ENCODE results near the gene BBX. TPM values are rescaled to one million over a fixed set of nuclear protein-coding genes. Genes with fewer than 3 reads are reported as not detected.

Gene BBX
- total and polyA plus RNA-seq, 4 donors, result 4.7 to 25.1 (median 20.5) TPM

DNA sequence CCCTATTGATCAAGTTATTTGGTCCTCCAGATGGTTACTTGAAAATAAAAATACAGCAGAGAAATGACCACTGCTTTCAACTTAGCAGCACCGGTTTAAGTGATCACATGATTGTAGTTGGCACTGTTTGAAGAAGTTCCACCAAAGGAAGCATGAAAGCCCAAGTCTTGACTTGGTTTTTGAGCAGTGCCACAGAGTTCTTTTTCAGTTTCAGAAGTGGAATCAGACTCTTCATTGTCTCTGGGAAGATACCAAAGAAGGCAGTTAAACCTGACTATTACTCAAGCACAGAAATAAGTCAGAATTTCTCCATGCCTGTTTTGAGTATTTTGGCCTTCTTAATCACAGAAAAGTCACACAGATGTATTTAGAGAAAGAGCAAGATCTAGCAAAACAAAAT lies 66.7 kb downstream of the BBX start:
- TF ChIP-seq FOXA2 (IDR thresholded peaks at IDR 0.05), result no peak
- TF ChIP-seq EGR1 (IDR thresholded peaks at IDR 0.05; ENCODE audit: low read depth in 2 of 2), result no peak
- TF ChIP-seq SP1 (IDR thresholded peaks at IDR 0.05), result no peak
- no peak for TF ChIP-seq RAD21 (IDR thresholded peaks at IDR 0.05)
- no peak for TF ChIP-seq RXRA (IDR thresholded peaks at IDR 0.05)
- no peak for TF ChIP-seq HNF4A (conservative IDR thresholded peaks at IDR 0.05)
- TF ChIP-seq TAF1 (conservative IDR thresholded peaks at IDR 0.05), result no peak
- TF ChIP-seq GABPA (IDR thresholded peaks at IDR 0.05 in 1 of 2, conservative IDR thresholded peaks at IDR 0.05 in 1 of 2), result no peak
- TF ChIP-seq, protein P1, sequence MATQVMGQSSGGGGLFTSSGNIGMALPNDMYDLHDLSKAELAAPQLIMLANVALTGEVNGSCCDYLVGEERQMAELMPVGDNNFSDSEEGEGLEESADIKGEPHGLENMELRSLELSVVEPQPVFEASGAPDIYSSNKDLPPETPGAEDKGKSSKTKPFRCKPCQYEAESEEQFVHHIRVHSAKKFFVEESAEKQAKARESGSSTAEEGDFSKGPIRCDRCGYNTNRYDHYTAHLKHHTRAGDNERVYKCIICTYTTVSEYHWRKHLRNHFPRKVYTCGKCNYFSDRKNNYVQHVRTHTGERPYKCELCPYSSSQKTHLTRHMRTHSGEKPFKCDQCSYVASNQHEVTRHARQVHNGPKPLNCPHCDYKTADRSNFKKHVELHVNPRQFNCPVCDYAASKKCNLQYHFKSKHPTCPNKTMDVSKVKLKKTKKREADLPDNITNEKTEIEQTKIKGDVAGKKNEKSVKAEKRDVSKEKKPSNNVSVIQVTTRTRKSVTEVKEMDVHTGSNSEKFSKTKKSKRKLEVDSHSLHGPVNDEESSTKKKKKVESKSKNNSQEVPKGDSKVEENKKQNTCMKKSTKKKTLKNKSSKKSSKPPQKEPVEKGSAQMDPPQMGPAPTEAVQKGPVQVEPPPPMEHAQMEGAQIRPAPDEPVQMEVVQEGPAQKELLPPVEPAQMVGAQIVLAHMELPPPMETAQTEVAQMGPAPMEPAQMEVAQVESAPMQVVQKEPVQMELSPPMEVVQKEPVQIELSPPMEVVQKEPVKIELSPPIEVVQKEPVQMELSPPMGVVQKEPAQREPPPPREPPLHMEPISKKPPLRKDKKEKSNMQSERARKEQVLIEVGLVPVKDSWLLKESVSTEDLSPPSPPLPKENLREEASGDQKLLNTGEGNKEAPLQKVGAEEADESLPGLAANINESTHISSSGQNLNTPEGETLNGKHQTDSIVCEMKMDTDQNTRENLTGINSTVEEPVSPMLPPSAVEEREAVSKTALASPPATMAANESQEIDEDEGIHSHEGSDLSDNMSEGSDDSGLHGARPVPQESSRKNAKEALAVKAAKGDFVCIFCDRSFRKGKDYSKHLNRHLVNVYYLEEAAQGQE (IDR thresholded peaks at IDR 0.05), result no peak
- no peak for TF ChIP-seq NR2F2 (IDR thresholded peaks at IDR 0.05)
- TF ChIP-seq FOXA1 (IDR thresholded peaks at IDR 0.05), result no peak
- no peak for TF ChIP-seq HNF4G (IDR thresholded peaks at IDR 0.05)
- TF ChIP-seq, protein P2, sequence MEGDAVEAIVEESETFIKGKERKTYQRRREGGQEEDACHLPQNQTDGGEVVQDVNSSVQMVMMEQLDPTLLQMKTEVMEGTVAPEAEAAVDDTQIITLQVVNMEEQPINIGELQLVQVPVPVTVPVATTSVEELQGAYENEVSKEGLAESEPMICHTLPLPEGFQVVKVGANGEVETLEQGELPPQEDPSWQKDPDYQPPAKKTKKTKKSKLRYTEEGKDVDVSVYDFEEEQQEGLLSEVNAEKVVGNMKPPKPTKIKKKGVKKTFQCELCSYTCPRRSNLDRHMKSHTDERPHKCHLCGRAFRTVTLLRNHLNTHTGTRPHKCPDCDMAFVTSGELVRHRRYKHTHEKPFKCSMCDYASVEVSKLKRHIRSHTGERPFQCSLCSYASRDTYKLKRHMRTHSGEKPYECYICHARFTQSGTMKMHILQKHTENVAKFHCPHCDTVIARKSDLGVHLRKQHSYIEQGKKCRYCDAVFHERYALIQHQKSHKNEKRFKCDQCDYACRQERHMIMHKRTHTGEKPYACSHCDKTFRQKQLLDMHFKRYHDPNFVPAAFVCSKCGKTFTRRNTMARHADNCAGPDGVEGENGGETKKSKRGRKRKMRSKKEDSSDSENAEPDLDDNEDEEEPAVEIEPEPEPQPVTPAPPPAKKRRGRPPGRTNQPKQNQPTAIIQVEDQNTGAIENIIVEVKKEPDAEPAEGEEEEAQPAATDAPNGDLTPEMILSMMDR (IDR thresholded peaks at IDR 0.05; ENCODE audit: low read depth, low read length, missing input control), result no peak
- TF ChIP-seq, protein P3, sequence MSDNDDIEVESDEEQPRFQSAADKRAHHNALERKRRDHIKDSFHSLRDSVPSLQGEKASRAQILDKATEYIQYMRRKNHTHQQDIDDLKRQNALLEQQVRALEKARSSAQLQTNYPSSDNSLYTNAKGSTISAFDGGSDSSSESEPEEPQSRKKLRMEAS (IDR thresholded peaks at IDR 0.05), result no peak
- no peak for TF ChIP-seq YY1 (IDR thresholded peaks at IDR 0.05)
- TF ChIP-seq ZBTB33 (IDR thresholded peaks at IDR 0.05), result no peak
- TF ChIP-seq ATF3 (IDR thresholded peaks at IDR 0.05), result no peak
- no peak for TF ChIP-seq JUND (IDR thresholded peaks at IDR 0.05)
- DNase-seq (ENCODE audit: low spot score), result no peak
- H3K4me3 ChIP-seq (ENCODE audit: low read depth in 1 of 3, low read length in 3 of 3), result no peak overlapping the region
- H3K9ac ChIP-seq (ENCODE audit: low read depth in 1 of 2, low read length in 2 of 2), result no peak overlapping the region
- H3K9me3 ChIP-seq (ENCODE audit: control insufficient read depth in 4 of 4, low read length in 3 of 4), result no peaks in the 10 kb centered on the region
- no peak overlapping the region for H3K27ac ChIP-seq (ENCODE audit: low read depth in 1 of 2, low read length in 2 of 2)
- H3K27me3 ChIP-seq (ENCODE audit: control insufficient read depth in 4 of 4, insufficient read depth in 4 of 4, low read length in 3 of 4), result no peaks in the 10 kb centered on the region
- 74% methylated on average over 1 of the region's 1 CpG for WGBS
- peaks cover 0 to 2% (median 0%) of the 10 kb centered on the region in 4 donors for H3K4me1 ChIP-seq (ENCODE audit: control insufficient read depth in 4 of 4, insufficient read depth in 4 of 4, low read length in 3 of 4)
- no peaks in the 10 kb centered on the region for H3K36me3 ChIP-seq (ENCODE audit: control insufficient read depth in 4 of 4, insufficient read depth in 3 of 4, low read depth in 1 of 4, low read length in 3 of 4)
